HG02623 (cell line): ENCODE measurements around the gene PRXL2C.

Experiments
- ATAC-seq: cut with Tn5 transposase; IDR thresholded peaks from one replicate; pipeline ENCODE4 v1.9.1; 2021; ENCODE audit warnings: moderate library complexity; ENCODE audit not compliant: unreplicated experiment

Gene PRXL2C

GRCh38 chr9:96612966-96613589, 42.0 kb downstream of the PRXL2C start:
- no peak for ATAC-seq

GRCh38 chr9:96612105-96612965, 42.8 kb downstream of the PRXL2C start:
- no peak for ATAC-seq

GRCh38 chr9:96611302-96611701, 43.8 kb downstream of the PRXL2C start:
- ATAC-seq = no peak

GRCh38 chr9:96609732-96610131, 45.4 kb downstream of the PRXL2C start:
- no peak for ATAC-seq

GRCh38 chr9:96607971-96608370, 47.1 kb downstream of the PRXL2C start:
- no peak for ATAC-seq

- no peak for ATAC-seq
These were observed 49.8 kb downstream of the PRXL2C start for GRCh38 chr9:96605328-96605727.

- ATAC-seq = no peak
These were observed 51.2 kb downstream of the PRXL2C start for GRCh38 chr9:96604004-96604319.

GRCh38 chr9:96603305-96604003, 51.7 kb downstream of the PRXL2C start:
- no peak for ATAC-seq

- no peak for ATAC-seq
These were observed 55.8 kb downstream of the PRXL2C start for GRCh38 chr9:96599298-96599697.

- ATAC-seq = no peak
These were observed 58.5 kb downstream of the PRXL2C start for GRCh38 chr9:96596601-96597111.
